Bronchial epithelial cell (primary cell): ENCODE measurements around the gene GJC2. TPM values are rescaled to one million over a fixed set of nuclear protein-coding genes. Genes with fewer than 3 reads are reported as not detected.

Experiments used
- DNase-seq: peaks from one replicate; pipeline ENCODE4 v3.0.0-alpha.2; 2010; ENCODE audit warnings: low read depth
- FAIRE-seq: peaks from 2 replicates; lab custom pipeline; 2011; peaks lifted over from hg19 to GRCh38; lab: Jason Lieb, UNC
- H3K27me3 ChIP-seq: 2 replicates; pipeline ENCODE4 v1.5.1; 2011; ENCODE audit warnings: low read length; ENCODE audit not compliant: control insufficient read depth, insufficient read depth
- H3K36me3 ChIP-seq: 2 replicates; pipeline ENCODE4 v1.5.1; 2011; ENCODE audit warnings: low read length; ENCODE audit not compliant: control insufficient read depth, insufficient read depth
- H3K4me3 ChIP-seq: 2 replicates; pipeline ENCODE4 v1.5.1; 2011; ENCODE audit warnings: mild to moderate bottlenecking, low read depth, low read length, control low read depth
- total RNA-seq: library from RNA; depleted of rRNA; stranded (reverse); fragments of >200 nt; gene quantifications from 2 replicates; pipeline ENCODE4 v1.2.1, GENCODE V29; 2014
- TF ChIP-seq, protein P1 (sequence below): IDR thresholded peaks from 2 replicates; pipeline ENCODE4 v1.5.1; 2011; ENCODE audit warnings: mild to moderate bottlenecking, moderate library complexity, low read length, control low read depth, inconsistent platforms; ENCODE audit not compliant: insufficient read depth, severe bottlenecking

Gene GJC2
- total RNA-seq, 1 donor from 2014 or later, result 5.5 TPM

DNA sequence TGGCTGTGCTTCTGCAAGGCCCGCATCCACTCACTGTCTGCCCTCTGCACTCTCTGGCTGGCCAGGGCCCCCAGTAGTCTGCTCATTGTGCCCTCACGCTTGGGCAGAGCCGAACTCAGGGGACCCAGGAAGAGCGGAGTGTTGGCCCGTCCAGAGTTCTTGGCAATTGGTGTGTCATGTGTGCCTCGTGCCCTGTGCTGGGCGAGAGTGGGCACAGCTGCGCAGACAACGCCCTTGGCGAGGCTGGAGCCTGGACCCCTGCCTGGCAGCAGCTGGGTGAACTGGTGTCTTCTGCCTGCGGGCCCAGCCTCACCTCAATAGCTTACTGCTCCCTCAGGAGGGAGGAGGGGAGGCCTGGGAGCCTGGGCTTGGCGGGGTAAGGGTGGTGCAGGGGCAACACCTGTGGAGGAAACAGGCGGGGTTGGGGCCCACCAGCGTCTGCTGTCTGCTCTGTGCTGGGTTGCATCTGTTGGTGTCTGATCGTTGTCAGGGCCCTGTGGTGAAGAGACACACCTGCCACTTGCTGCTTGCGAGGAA, 7.5 kb upstream of the GJC2 start:
- Histone ChIP-seq H3K4me3 (no peak overlapping the region), H3K36me3 (peaks cover 23% of the 10 kb centered on the region), H3K27me3 (no peaks in the 10 kb centered on the region)
- TF ChIP-seq, protein P1, sequence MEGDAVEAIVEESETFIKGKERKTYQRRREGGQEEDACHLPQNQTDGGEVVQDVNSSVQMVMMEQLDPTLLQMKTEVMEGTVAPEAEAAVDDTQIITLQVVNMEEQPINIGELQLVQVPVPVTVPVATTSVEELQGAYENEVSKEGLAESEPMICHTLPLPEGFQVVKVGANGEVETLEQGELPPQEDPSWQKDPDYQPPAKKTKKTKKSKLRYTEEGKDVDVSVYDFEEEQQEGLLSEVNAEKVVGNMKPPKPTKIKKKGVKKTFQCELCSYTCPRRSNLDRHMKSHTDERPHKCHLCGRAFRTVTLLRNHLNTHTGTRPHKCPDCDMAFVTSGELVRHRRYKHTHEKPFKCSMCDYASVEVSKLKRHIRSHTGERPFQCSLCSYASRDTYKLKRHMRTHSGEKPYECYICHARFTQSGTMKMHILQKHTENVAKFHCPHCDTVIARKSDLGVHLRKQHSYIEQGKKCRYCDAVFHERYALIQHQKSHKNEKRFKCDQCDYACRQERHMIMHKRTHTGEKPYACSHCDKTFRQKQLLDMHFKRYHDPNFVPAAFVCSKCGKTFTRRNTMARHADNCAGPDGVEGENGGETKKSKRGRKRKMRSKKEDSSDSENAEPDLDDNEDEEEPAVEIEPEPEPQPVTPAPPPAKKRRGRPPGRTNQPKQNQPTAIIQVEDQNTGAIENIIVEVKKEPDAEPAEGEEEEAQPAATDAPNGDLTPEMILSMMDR, result no peak
- FAIRE-seq (no peak), DNase-seq (no peak)

DNA sequence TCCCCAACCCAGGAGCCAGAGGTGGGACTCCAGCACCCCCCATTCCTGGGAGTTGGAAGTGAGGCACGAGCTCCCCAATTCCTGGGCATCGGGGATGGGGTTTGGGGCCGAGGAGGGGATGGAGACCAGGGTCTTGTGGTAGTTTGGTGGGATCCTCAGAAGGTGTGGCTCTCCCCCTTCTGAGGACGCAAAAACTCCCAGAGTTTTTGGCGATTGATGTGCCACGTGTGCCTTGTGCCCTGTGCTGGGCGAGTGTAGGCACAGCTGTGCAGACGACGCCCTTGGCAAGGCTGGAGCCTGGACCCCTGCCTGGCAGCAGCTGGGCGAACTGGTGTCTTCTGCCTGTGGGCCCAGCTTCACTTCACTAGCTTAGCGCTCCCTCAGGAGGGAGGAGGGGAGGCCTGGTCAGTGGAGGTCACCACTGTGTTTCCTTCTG, 7.0 kb upstream of the GJC2 start:
- TF ChIP-seq, protein P1, result no peak
- DNase-seq (no peak), FAIRE-seq (no peak)
- H3K27me3 ChIP-seq, result no peaks in the 10 kb centered on the region
- peaks cover 25% of the 10 kb centered on the region for H3K36me3 ChIP-seq
- H3K4me3 ChIP-seq, result no peak overlapping the region

DNA sequence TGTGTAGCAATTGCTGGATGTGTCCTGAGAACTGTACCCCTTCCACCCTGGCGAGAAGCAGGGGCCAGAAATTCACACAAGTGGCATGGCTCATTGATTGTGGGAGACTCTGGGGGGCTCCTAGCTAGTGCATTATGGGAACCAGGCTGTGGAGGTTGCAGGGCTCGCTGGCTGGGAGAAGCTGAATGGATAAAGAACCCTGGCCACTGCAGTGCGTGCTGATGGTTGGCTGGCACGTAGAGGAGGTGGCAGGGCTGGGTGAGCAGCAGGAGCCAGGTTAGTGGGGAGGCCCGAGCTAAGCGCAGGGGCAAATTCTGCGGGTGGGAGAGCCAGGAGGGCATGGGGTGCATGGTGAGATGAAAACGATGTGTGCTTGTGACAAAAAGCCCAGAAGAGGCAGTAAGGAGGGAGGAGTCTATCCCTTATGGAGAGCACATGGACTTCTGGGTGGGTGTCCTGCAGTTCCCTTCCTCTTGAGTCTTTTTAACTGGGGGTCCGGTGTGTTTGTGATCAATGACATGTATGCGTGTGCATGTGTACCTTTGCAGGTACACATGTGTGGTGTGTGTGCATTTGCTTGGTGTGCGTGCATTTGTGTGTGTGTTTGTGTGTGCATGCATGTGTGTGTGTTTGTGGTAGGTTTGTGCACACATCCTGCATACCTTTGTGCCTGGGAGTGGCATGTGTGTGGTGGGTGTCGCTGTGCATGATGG, 6.1 kb upstream of the GJC2 start:
- Histone ChIP-seq H3K27me3 (no peaks in the 10 kb centered on the region), H3K4me3 (no peak overlapping the region), H3K36me3 (peaks cover 29% of the 10 kb centered on the region)
- TF ChIP-seq, protein P1, result no peak
- FAIRE-seq, result peak; percentile 89
- DNase-seq, result no peak

DNA sequence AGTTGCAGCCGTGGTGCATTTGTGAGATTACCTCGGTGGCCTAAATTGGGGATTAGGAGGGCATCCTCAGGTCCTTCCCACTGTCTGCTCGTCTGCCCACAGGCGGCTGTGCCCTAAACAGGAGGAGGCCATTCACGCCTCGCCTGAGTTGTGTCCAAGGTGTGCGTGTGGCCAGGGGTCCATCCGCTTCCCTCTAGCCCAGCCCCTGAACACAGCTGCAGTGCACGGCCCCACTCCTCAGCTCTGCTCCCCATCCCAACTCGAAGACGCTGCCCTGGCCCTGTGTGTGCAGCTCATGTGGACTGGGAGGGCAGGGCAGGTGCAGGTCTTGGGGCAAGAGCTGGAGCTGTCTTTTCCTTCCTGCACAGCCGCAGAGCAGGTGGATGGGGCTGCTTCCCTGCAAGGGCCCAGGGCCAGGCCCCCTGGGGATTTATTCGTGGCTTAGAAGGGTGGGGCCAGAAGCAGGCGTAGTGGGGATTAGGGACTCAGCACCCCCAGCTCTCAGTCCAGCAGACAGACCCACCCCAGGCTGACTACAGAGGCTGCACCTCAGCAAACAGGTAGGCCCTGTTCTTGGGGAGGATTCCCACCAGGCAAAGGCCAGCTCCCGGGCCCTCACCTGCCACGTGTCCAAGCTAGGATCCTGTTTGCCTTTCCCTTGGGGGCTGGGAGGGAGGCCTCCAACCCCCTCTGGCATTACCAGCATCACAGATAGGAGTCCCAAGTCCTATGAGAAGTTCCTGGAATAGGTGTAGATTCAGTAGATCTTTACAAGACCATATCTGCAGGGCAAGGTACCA, 5.3 kb upstream of the GJC2 start:
- Histone ChIP-seq H3K4me3 (no peak overlapping the region), H3K36me3 (peaks cover 29% of the 10 kb centered on the region), H3K27me3 (no peaks in the 10 kb centered on the region)
- TF ChIP-seq, protein P1, result no peak
- DNase-seq (no peak), FAIRE-seq (no peak)

DNA sequence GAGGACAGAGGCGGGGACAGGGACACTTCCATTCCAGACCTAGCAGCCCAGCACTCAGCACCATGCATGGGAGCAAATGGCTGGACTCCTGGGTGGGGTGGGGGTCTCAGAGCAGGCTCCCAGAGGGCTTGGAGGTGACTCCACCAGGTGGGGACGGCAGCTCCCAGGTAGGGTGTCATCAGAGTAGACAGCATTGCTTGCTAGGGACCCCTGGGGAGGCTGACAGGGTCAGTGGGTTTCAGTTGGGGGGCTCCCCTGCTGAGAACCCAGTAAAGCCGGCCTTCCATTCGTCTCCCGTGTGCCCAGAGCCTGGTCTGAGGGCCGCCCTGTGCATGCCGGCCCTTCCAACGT, 4.8 kb upstream of the GJC2 start:
- DNase-seq (no peak), FAIRE-seq (no peak)
- TF ChIP-seq, protein P1, result no peak
- Histone ChIP-seq H3K4me3 (no peak overlapping the region), H3K36me3 (peaks cover 29% of the 10 kb centered on the region), H3K27me3 (no peaks in the 10 kb centered on the region)
